Thoracic aorta (tissue), 2 donors: ENCODE measurements around the gene TRIM2. TPM values are rescaled to one million over a fixed set of nuclear protein-coding genes. Genes with fewer than 3 reads are reported as not detected.

Experiments
- ATAC-seq: fragments of 150-250 bp; one replicate; pipeline ENCODE4 v1.8.0; 2017; ENCODE audit warnings: low read depth; ENCODE audit not compliant: insufficient number of reproducible peaks, low FRiP score
- DNase-seq: peaks from one replicate; pipeline ENCODE4 v3.0.0-alpha.2; 2020; ENCODE audit warnings: low spot score
- H3K27ac ChIP-seq, 2 donors: fragments of 200-600 bp; sonication (generic); 1 replicate in 1 of 2; 2 replicates in 1 of 2; pipeline ENCODE4 v1.5.1; 2016; ENCODE audit warnings: mild to moderate bottlenecking in 2 of 2, moderate library complexity in 2 of 2
- H3K27me3 ChIP-seq: fragments of 200-600 bp; sonication (generic); replicated peaks from 2 replicates; pipeline ENCODE4 v1.6.0; 2016; ENCODE audit warnings: mild to moderate bottlenecking; ENCODE audit not compliant: insufficient read depth
- H3K36me3 ChIP-seq: fragments of 200-600 bp; sonication (generic); one replicate; pipeline ENCODE4 v1.5.1; 2016
- H3K4me1 ChIP-seq, 2 donors: fragments of 200-600 bp; sonication (generic); 1 replicate in 1 of 2; 2 replicates in 1 of 2; pipeline versions ENCODE4 v1.5.1 to v1.6.0; 2016; ENCODE audit warnings: low read depth in 2 of 2, mild to moderate bottlenecking in 1 of 2; ENCODE audit not compliant: control insufficient read depth in 1 of 2
- H3K4me3 ChIP-seq: fragments of 200-600 bp; sonication (generic); 2 replicates; pipeline ENCODE4 v1.5.1; 2016; ENCODE audit warnings: mild to moderate bottlenecking
- H3K9me3 ChIP-seq: fragments of 200-600 bp; sonication (generic); 2 replicates; pipeline ENCODE4 v1.5.1; 2016
- total RNA-seq, 2 donors: library from RNA; depleted of rRNA; stranded (reverse); fragments of >200 nt; gene quantifications; one replicate each; pipeline versions ENCODE4 v1.1.0 to v1.2.3, GENCODE V29; 2016
- TF ChIP-seq, protein P1 (sequence below): fragments of 200-600 bp; sonication (generic); IDR thresholded peaks from one replicate; pipeline ENCODE4 v1.5.1; 2019; ENCODE audit warnings: antibody characterized with exemption

Gene TRIM2
- total RNA-seq, 2 donors from 2014 or later = 31.7 to 41.3 TPM

DNA sequence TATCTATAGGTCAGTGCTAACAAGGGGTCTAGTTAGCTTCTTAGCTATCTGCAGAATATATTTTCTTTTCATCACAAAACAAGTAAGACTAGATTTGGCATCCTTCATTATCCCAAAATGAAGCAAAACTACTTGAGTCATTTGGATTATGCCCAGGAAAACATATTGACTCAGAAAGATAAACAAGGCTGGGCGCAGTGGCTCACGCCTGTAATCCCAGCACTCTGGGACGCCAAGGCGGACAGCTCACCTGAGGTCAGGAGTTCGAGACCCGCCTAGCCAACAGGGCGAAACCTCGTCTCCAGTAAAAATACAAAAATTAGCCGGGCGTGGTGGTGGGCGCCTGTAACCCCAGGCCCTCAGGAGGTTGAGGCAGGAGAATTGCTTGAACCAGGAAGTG, 122.3 kb downstream of the TRIM2 start:
- H3K27ac ChIP-seq = peak overlapping the region; percentile 30 to 57
- no peaks in the 10 kb centered on the region for H3K27me3 ChIP-seq
- peak; percentile 57 for ATAC-seq
- H3K9me3 ChIP-seq = no peaks in the 10 kb centered on the region
- no peak overlapping the region for H3K4me3 ChIP-seq
- H3K4me1 ChIP-seq = peaks cover 6 to 14% of the 10 kb centered on the region in 2 donors
- no peaks in the 10 kb centered on the region for H3K36me3 ChIP-seq
- TF ChIP-seq, protein P1, sequence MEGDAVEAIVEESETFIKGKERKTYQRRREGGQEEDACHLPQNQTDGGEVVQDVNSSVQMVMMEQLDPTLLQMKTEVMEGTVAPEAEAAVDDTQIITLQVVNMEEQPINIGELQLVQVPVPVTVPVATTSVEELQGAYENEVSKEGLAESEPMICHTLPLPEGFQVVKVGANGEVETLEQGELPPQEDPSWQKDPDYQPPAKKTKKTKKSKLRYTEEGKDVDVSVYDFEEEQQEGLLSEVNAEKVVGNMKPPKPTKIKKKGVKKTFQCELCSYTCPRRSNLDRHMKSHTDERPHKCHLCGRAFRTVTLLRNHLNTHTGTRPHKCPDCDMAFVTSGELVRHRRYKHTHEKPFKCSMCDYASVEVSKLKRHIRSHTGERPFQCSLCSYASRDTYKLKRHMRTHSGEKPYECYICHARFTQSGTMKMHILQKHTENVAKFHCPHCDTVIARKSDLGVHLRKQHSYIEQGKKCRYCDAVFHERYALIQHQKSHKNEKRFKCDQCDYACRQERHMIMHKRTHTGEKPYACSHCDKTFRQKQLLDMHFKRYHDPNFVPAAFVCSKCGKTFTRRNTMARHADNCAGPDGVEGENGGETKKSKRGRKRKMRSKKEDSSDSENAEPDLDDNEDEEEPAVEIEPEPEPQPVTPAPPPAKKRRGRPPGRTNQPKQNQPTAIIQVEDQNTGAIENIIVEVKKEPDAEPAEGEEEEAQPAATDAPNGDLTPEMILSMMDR = no peak
- no peak for DNase-seq

DNA sequence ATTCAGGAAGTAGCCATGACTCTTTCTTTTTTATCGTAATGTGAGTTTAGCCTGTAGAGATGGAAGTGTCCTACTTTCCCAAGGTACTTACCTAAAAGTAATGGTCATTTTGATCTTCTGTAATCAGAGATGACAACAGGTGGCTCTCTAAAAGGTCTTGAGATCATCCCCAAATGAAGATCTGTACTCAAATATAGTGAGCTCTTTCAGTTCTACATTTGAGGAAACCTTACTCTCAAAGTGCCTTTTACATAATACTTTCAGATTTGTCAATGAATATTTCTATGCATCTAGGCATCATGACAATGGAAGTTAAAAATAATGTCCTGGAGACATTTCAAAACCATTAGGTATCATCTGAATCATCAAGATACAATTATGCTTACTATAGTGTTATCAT, 123.0 kb downstream of the TRIM2 start:
- ATAC-seq (no peak), DNase-seq (no peak)
- Histone ChIP-seq H3K9me3 (no peaks in the 10 kb centered on the region), H3K27me3 (no peaks in the 10 kb centered on the region), H3K4me3 (no peak overlapping the region), H3K4me1 (peaks cover 6 to 14% of the 10 kb centered on the region in 2 donors), H3K27ac (peak overlapping the region; percentile 30 to 57), H3K36me3 (no peaks in the 10 kb centered on the region)
- TF ChIP-seq, protein P1 = no peak

DNA sequence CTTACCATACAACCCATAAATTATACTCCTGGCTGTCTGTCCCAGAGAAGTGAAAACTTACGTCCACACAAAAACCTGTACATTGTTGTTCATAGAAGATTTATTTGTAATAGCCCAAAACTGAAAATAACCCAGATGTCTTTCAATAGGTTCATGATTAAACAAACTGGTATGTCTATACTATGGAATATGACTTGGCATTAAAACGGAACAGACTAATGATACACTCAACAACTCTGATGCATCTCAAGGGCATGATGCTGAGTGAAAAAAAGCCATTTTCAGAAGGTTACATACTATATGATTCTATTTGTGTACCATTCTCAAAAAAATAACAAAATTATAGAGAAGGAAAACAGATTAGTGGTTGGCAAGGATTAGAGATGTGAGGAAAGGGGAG, 128.7 kb downstream of the TRIM2 start:
- Histone ChIP-seq H3K36me3 (no peaks in the 10 kb centered on the region), H3K4me1 (no peaks in the 10 kb centered on the region), H3K27ac (no peak overlapping the region), H3K27me3 (no peaks in the 10 kb centered on the region), H3K4me3 (no peak overlapping the region), H3K9me3 (no peaks in the 10 kb centered on the region)
- no peak for DNase-seq
- no peak for ATAC-seq
- TF ChIP-seq, protein P1 = no peak

- TF ChIP-seq, protein P1 = no peak
- H3K27ac ChIP-seq = no peak overlapping the region
- no peaks in the 10 kb centered on the region for H3K4me1 ChIP-seq
- ATAC-seq = no peak
- no peaks in the 10 kb centered on the region for H3K9me3 ChIP-seq
- DNase-seq = no peak
- H3K4me3 ChIP-seq = no peak overlapping the region
- H3K27me3 ChIP-seq = no peaks in the 10 kb centered on the region
- no peaks in the 10 kb centered on the region for H3K36me3 ChIP-seq
These were observed 129.6 kb downstream of the TRIM2 start for GRCh38 chr4:153333874-153334273.

GRCh38 chr4:153335665-153336064, 131.4 kb downstream of the TRIM2 start:
- DNase-seq (no peak), ATAC-seq (no peak)
- Histone ChIP-seq H3K4me1 (no peaks in the 10 kb centered on the region), H3K4me3 (no peak overlapping the region), H3K27ac (no peak overlapping the region), H3K27me3 (no peaks in the 10 kb centered on the region), H3K36me3 (no peaks in the 10 kb centered on the region), H3K9me3 (no peaks in the 10 kb centered on the region)
- TF ChIP-seq, protein P1 = no peak
